OCI-LY3 (cell line): ENCODE results near the gene NFIB.

Experiments used
- EZH2phosphoT487 ChIP-seq: fragments of 200-600 bp; shearing (Covaris generic); IDR thresholded peaks from 2 replicates; pipeline ENCODE4 v1.6.1; 2018; ENCODE audit warnings: antibody characterized with exemption, mixed run types, low read depth
- TF ChIP-seq, protein P1 (sequence below): fragments of 200-600, 300-600 bp; sonication (generic); IDR thresholded peaks from 2 replicates; pipeline ENCODE4 v1.5.1; 2014; ENCODE audit warnings: antibody characterized with exemption, low read length, low read depth

GRCh38 chr9:14216612-14217194 is 97.2 kb downstream of the NFIB start:
- no peak for TF ChIP-seq EZH2phosphoT487
- TF ChIP-seq, protein P1, sequence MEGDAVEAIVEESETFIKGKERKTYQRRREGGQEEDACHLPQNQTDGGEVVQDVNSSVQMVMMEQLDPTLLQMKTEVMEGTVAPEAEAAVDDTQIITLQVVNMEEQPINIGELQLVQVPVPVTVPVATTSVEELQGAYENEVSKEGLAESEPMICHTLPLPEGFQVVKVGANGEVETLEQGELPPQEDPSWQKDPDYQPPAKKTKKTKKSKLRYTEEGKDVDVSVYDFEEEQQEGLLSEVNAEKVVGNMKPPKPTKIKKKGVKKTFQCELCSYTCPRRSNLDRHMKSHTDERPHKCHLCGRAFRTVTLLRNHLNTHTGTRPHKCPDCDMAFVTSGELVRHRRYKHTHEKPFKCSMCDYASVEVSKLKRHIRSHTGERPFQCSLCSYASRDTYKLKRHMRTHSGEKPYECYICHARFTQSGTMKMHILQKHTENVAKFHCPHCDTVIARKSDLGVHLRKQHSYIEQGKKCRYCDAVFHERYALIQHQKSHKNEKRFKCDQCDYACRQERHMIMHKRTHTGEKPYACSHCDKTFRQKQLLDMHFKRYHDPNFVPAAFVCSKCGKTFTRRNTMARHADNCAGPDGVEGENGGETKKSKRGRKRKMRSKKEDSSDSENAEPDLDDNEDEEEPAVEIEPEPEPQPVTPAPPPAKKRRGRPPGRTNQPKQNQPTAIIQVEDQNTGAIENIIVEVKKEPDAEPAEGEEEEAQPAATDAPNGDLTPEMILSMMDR = no peak
